Measurements from ENCODE around the gene ST6GALNAC5.

Gene ST6GALNAC5

GRCh38 chr1:76998582-76999223, 131.4 kb downstream of the ST6GALNAC5 start:
- DNase-seq (ENCODE audit: low read depth) = peak; percentile 67
- TF ChIP-seq CTCF (IDR thresholded peaks at IDR 0.05; ENCODE audit: low read length, missing control alignments) = no peak
- no peak overlapping the region for H3K4me3 ChIP-seq (replicated peaks; ENCODE audit: low read depth, low read length)

- no peak for DNase-seq (ENCODE audit: low read depth)
- no peak overlapping the region for H3K4me3 ChIP-seq (replicated peaks; ENCODE audit: low read depth, low read length)
- TF ChIP-seq CTCF (IDR thresholded peaks at IDR 0.05; ENCODE audit: low read length, missing control alignments) = no peak
Measured at GRCh38 chr1:77007675-77008074, 140.4 kb downstream of the ST6GALNAC5 start.

GRCh38 chr1:77010937-77011336, 143.7 kb downstream of the ST6GALNAC5 start:
- no peak for DNase-seq (ENCODE audit: low read depth)
- H3K4me3 ChIP-seq (replicated peaks; ENCODE audit: low read depth, low read length) = no peak overlapping the region
- TF ChIP-seq CTCF (IDR thresholded peaks at IDR 0.05; ENCODE audit: low read length, missing control alignments) = no peak

- no peak overlapping the region for H3K4me3 ChIP-seq (replicated peaks; ENCODE audit: low read depth, low read length)
- no peak for TF ChIP-seq CTCF (IDR thresholded peaks at IDR 0.05; ENCODE audit: low read length, missing control alignments)
- DNase-seq (ENCODE audit: low read depth) = no peak
Measured at GRCh38 chr1:77012066-77012465, 144.8 kb downstream of the ST6GALNAC5 start.

- H3K4me3 ChIP-seq (replicated peaks; ENCODE audit: low read depth, low read length) = no peak overlapping the region
- no peak for TF ChIP-seq CTCF (IDR thresholded peaks at IDR 0.05; ENCODE audit: low read length, missing control alignments)
- no peak for DNase-seq (ENCODE audit: low read depth)
Measured at GRCh38 chr1:77014073-77014788, 147.0 kb downstream of the ST6GALNAC5 start.

- H3K4me3 ChIP-seq (replicated peaks; ENCODE audit: low read depth, low read length) = no peak overlapping the region
- TF ChIP-seq CTCF (IDR thresholded peaks at IDR 0.05; ENCODE audit: low read length, missing control alignments) = no peak
Measured at GRCh38 chr1:77015748-77016341, 148.6 kb downstream of the ST6GALNAC5 start.

More at GRCh38 chr1:77015748-77016341, 148.6 kb downstream of the ST6GALNAC5 start:
- no peak for DNase-seq (ENCODE audit: low read depth)

Data from fibroblast of pulmonary artery (primary cell).